Measurements from ENCODE around the gene CTSZ. TPM values are rescaled to one million over a fixed set of nuclear protein-coding genes. Genes with fewer than 3 reads are reported as not detected.

The CTSZ gene
- total and polyA plus RNA-seq, 2 experiments from 2014 or later, result 0.58 to 41.4 TPM

DNA sequence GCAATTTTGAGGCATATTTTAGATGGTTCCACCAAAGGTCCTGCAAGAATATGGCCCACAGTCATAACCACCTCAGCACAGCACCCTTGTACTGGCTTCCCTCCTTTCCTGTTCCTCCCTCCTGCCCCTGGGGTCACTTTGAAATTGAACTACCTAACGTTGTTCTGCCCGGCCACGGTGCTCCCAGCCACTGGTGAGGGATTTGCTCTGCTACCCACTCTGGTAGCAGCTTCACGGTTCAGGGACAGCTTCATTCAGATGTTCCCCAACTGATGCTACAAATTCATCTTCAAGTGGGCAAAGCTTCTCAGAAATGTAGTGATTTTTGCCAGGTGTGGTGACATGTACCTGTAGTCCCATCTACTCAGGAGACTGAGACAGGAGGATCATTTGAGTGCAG is 33.9 kb downstream of the CTSZ start:
- Histone ChIP-seq H3K4me3 (no peak overlapping the region), H3K27me3 (ENCODE audit: insufficient read depth) (no peaks in the 10 kb centered on the region), H3K36me3 (ENCODE audit: insufficient read depth) (no peaks in the 10 kb centered on the region), H3F3A (replicated peaks; ENCODE audit: low read depth) (no peaks in the 10 kb centered on the region), H4K20me1 (replicated peaks; ENCODE audit: insufficient read depth) (no peaks in the 10 kb centered on the region), H3K27ac (ENCODE audit: low read depth) (no peak overlapping the region), H2AFZ (no peak overlapping the region), H3K79me2 (replicated peaks; ENCODE audit: insufficient read depth) (no peaks in the 10 kb centered on the region), H3K4me2 (no peak overlapping the region), H3K4me1 (ENCODE audit: insufficient read depth) (no peaks in the 10 kb centered on the region; the same call in 1 of the 2 replicates), H3K9me2 (ENCODE audit: insufficient read depth) (no peaks in the 10 kb centered on the region)
- DNase-seq (ENCODE audit: low spot score) (no peak), ATAC-seq (no peak)
- Mint-ChIP-seq H3K27me3 (ENCODE audit: insufficient read depth, low read depth, poor library complexity) (peaks cover 8% of the 10 kb centered on the region), H3K27ac (no peak overlapping the region), H3K4me1 (peaks cover 4% of the 10 kb centered on the region), H3K36me3 (ENCODE audit: low read depth) (no peaks in the 10 kb centered on the region; the same call in 2 of the 3 replicates), H3K4me3 (no peak overlapping the region), H3K9me3 (peaks cover 20% of the 10 kb centered on the region; the same call in 2 of the 3 replicates)
- TF ChIP-seq, protein P1, sequence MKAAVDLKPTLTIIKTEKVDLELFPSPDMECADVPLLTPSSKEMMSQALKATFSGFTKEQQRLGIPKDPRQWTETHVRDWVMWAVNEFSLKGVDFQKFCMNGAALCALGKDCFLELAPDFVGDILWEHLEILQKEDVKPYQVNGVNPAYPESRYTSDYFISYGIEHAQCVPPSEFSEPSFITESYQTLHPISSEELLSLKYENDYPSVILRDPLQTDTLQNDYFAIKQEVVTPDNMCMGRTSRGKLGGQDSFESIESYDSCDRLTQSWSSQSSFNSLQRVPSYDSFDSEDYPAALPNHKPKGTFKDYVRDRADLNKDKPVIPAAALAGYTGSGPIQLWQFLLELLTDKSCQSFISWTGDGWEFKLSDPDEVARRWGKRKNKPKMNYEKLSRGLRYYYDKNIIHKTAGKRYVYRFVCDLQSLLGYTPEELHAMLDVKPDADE (IDR thresholded peaks at IDR 0.05), result no peak
- TF ChIP-seq CREB1 (CRISPR knock-in tag; IDR thresholded peaks at IDR 0.05; ENCODE audit: low read depth) (no peak), ZNF331 (CRISPR knock-in tag; IDR thresholded peaks at IDR 0.05; ENCODE audit: low read depth) (no peak), STAT1 (IDR thresholded peaks at IDR 0.05; ENCODE audit: unreplicated experiment) (no peak), JUNB (IDR thresholded peaks at IDR 0.05; ENCODE audit: unreplicated experiment) (no peak), ZNF114 (CRISPR knock-in tag; IDR thresholded peaks at IDR 0.05) (no peak), EZH2 (IDR thresholded peaks at IDR 0.05; ENCODE audit: low read depth, unreplicated experiment) (no peak), EZH2phosphoT487 (IDR thresholded peaks at IDR 0.05; ENCODE audit: unreplicated experiment) (no peak), POLR2AphosphoS5 (IDR thresholded peaks at IDR 0.05; ENCODE audit: low read depth) (no peak), NANOG (IDR thresholded peaks at IDR 0.05; ENCODE audit: borderline replicate concordance) (no peak)
- TF ChIP-seq, protein P2, sequence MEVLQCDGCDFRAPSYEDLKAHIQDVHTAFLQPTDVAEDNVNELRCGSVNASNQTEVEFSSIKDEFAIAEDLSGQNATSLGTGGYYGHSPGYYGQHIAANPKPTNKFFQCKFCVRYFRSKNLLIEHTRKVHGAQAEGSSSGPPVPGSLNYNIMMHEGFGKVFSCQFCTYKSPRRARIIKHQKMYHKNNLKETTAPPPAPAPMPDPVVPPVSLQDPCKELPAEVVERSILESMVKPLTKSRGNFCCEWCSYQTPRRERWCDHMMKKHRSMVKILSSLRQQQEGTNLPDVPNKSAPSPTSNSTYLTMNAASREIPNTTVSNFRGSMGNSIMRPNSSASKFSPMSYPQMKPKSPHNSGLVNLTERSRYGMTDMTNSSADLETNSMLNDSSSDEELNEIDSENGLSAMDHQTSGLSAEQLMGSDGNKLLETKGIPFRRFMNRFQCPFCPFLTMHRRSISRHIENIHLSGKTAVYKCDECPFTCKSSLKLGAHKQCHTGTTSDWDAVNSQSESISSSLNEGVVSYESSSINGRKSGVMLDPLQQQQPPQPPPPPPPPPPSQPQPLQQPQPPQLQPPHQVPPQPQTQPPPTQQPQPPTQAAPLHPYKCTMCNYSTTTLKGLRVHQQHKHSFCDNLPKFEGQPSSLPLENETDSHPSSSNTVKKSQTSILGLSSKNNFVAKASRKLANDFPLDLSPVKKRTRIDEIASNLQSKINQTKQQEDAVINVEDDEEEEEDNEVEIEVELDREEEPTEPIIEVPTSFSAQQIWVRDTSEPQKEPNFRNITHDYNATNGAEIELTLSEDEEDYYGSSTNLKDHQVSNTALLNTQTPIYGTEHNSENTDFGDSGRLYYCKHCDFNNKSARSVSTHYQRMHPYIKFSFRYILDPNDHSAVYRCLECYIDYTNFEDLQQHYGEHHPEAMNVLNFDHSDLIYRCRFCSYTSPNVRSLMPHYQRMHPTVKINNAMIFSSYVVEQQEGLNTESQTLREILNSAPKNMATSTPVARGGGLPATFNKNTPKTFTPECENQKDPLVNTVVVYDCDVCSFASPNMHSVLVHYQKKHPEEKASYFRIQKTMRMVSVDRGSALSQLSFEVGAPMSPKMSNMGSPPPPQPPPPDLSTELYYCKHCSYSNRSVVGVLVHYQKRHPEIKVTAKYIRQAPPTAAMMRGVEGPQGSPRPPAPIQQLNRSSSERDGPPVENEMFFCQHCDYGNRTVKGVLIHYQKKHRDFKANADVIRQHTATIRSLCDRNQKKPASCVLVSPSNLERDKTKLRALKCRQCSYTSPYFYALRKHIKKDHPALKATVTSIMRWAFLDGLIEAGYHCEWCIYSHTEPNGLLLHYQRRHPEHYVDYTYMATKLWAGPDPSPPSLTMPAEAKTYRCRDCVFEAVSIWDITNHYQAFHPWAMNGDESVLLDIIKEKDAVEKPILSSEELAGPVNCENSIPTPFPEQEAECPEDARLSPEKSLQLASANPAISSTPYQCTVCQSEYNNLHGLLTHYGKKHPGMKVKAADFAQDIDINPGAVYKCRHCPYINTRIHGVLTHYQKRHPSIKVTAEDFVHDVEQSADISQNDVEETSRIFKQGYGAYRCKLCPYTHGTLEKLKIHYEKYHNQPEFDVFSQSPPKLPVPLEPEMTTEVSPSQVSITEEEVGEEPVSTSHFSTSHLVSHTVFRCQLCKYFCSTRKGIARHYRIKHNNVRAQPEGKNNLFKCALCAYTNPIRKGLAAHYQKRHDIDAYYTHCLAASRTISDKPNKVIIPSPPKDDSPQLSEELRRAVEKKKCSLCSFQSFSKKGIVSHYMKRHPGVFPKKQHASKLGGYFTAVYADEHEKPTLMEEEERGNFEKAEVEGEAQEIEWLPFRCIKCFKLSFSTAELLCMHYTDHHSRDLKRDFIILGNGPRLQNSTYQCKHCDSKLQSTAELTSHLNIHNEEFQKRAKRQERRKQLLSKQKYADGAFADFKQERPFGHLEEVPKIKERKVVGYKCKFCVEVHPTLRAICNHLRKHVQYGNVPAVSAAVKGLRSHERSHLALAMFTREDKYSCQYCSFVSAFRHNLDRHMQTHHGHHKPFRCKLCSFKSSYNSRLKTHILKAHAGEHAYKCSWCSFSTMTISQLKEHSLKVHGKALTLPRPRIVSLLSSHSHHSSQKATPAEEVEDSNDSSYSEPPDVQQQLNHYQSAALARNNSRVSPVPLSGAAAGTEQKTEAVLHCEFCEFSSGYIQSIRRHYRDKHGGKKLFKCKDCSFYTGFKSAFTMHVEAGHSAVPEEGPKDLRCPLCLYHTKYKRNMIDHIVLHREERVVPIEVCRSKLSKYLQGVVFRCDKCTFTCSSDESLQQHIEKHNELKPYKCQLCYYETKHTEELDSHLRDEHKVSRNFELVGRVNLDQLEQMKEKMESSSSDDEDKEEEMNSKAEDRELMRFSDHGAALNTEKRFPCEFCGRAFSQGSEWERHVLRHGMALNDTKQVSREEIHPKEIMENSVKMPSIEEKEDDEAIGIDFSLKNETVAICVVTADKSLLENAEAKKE (CRISPR knock-in tag; IDR thresholded peaks at IDR 0.05), result no peak
- TF ChIP-seq, protein P3, sequence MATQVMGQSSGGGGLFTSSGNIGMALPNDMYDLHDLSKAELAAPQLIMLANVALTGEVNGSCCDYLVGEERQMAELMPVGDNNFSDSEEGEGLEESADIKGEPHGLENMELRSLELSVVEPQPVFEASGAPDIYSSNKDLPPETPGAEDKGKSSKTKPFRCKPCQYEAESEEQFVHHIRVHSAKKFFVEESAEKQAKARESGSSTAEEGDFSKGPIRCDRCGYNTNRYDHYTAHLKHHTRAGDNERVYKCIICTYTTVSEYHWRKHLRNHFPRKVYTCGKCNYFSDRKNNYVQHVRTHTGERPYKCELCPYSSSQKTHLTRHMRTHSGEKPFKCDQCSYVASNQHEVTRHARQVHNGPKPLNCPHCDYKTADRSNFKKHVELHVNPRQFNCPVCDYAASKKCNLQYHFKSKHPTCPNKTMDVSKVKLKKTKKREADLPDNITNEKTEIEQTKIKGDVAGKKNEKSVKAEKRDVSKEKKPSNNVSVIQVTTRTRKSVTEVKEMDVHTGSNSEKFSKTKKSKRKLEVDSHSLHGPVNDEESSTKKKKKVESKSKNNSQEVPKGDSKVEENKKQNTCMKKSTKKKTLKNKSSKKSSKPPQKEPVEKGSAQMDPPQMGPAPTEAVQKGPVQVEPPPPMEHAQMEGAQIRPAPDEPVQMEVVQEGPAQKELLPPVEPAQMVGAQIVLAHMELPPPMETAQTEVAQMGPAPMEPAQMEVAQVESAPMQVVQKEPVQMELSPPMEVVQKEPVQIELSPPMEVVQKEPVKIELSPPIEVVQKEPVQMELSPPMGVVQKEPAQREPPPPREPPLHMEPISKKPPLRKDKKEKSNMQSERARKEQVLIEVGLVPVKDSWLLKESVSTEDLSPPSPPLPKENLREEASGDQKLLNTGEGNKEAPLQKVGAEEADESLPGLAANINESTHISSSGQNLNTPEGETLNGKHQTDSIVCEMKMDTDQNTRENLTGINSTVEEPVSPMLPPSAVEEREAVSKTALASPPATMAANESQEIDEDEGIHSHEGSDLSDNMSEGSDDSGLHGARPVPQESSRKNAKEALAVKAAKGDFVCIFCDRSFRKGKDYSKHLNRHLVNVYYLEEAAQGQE (IDR thresholded peaks at IDR 0.05; ENCODE audit: unreplicated experiment), result no peak
- TF ChIP-seq, protein P4, sequence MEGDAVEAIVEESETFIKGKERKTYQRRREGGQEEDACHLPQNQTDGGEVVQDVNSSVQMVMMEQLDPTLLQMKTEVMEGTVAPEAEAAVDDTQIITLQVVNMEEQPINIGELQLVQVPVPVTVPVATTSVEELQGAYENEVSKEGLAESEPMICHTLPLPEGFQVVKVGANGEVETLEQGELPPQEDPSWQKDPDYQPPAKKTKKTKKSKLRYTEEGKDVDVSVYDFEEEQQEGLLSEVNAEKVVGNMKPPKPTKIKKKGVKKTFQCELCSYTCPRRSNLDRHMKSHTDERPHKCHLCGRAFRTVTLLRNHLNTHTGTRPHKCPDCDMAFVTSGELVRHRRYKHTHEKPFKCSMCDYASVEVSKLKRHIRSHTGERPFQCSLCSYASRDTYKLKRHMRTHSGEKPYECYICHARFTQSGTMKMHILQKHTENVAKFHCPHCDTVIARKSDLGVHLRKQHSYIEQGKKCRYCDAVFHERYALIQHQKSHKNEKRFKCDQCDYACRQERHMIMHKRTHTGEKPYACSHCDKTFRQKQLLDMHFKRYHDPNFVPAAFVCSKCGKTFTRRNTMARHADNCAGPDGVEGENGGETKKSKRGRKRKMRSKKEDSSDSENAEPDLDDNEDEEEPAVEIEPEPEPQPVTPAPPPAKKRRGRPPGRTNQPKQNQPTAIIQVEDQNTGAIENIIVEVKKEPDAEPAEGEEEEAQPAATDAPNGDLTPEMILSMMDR (conservative IDR thresholded peaks at IDR 0.05; ENCODE audit: low read depth in 2 of 2), result no peak
